ENCODE results near the gene ADGRB3.

DNA sequence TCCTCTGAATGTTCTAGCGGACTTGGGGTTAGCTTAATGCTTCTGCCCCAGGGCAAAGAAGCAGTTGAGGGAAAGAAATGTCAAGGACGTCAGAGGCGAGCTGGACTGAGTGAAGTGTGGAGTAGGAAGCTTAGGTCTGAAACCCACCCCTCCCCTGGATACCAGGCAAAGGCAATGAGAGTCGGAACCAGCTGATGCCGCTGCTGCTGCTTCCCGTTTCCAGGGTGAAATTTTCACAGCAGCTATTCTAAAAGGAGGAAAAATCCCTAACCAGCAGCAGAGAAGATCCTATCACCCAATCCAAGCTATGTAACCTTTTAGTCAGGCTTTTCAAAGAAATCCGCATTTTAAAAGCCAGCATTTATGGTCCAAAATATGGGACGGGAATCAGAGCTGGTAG is 597.4 kb downstream of the ADGRB3 start:
- no peak for TF ChIP-seq POLR2A (IDR thresholded peaks at IDR 0.05)
- TF ChIP-seq, protein P1, sequence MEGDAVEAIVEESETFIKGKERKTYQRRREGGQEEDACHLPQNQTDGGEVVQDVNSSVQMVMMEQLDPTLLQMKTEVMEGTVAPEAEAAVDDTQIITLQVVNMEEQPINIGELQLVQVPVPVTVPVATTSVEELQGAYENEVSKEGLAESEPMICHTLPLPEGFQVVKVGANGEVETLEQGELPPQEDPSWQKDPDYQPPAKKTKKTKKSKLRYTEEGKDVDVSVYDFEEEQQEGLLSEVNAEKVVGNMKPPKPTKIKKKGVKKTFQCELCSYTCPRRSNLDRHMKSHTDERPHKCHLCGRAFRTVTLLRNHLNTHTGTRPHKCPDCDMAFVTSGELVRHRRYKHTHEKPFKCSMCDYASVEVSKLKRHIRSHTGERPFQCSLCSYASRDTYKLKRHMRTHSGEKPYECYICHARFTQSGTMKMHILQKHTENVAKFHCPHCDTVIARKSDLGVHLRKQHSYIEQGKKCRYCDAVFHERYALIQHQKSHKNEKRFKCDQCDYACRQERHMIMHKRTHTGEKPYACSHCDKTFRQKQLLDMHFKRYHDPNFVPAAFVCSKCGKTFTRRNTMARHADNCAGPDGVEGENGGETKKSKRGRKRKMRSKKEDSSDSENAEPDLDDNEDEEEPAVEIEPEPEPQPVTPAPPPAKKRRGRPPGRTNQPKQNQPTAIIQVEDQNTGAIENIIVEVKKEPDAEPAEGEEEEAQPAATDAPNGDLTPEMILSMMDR (IDR thresholded peaks at IDR 0.05) = no peak
- no peak for TF ChIP-seq POLR2AphosphoS5 (IDR thresholded peaks at IDR 0.05)
- no peak for TF ChIP-seq EP300 (IDR thresholded peaks at IDR 0.05)
